Mucosa of rectum (tissue), 2 donors: ENCODE measurements around the gene PIP5K1B.
"Not testable (repeated sequence)": the region's sequence is repeated elsewhere in the genome, so short reads cannot be mapped to it uniquely, and the experiment has no call there.

Experiments used
- H3K27ac ChIP-seq, 2 donors: one replicate each; pipeline ENCODE4 v1.7.0; 2013; ENCODE audit warnings: inconsistent platforms in 2 of 2, low read depth in 2 of 2, low read length in 2 of 2
- H3K27me3 ChIP-seq, 2 donors: one replicate each; pipeline ENCODE4 v1.7.0; 2013; ENCODE audit warnings: low read length in 2 of 2; ENCODE audit not compliant: control insufficient read depth in 2 of 2, insufficient read depth in 2 of 2
- H3K36me3 ChIP-seq, 2 donors: one replicate each; pipeline ENCODE4 v1.7.0; 2013; ENCODE audit warnings: low read length in 2 of 2; ENCODE audit not compliant: control insufficient read depth in 2 of 2, insufficient read depth in 2 of 2
- H3K4me1 ChIP-seq, 2 donors: one replicate each; pipeline ENCODE4 v1.7.0; 2013; ENCODE audit warnings: low read length in 2 of 2, mild to moderate bottlenecking in 1 of 2; ENCODE audit not compliant: control insufficient read depth in 2 of 2, insufficient read depth in 2 of 2
- H3K4me3 ChIP-seq, 2 donors: one replicate each; pipeline ENCODE4 v1.7.0; 2013; ENCODE audit warnings: low read length in 2 of 2
- H3K9ac ChIP-seq, 2 donors: one replicate each; pipeline ENCODE4 v1.7.0; 2013; ENCODE audit warnings: low read length in 2 of 2, low read depth in 1 of 2, mild to moderate bottlenecking in 1 of 2
- H3K9me3 ChIP-seq, 2 donors: one replicate each; pipeline ENCODE4 v1.7.0; 2013; ENCODE audit warnings: low read length in 2 of 2; ENCODE audit not compliant: control insufficient read depth in 2 of 2
- donor health status: healthy.
- donor health status: Normal muscosa, but diverticular disease.

The PIP5K1B gene

DNA sequence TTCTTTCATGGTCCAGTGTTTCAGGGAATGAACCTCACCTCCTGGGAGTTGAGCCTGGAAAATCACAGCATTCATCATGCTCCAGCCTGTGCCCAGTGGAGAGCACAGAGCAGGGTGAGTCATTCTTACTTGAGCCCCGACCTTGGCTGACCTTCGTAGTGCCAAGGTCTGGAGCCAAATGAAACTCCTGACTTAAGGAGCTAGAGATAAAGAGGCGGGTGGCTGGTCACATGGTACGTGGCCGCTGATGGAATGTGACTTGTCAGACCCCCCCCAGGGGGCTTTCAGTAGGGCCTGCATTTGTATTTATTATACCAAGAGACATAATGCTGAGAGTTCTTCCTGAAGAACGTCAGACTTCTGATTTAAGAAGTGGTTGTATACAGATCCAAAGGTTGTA, 15.0 kb upstream of the PIP5K1B start:
- H3K4me1 ChIP-seq: peaks cover 0 to 2% of the 10 kb centered on the region in 2 donors
- no peak overlapping the region for H3K27ac ChIP-seq
- H3K4me3 ChIP-seq: no peak overlapping the region
- no peaks in the 10 kb centered on the region for H3K27me3 ChIP-seq
- no peaks in the 10 kb centered on the region for H3K9me3 ChIP-seq
- H3K9ac ChIP-seq: no peak overlapping the region
- no peaks in the 10 kb centered on the region for H3K36me3 ChIP-seq

GRCh38 chr9:68692519-68692918, 12.5 kb upstream of the PIP5K1B start:
- Histone ChIP-seq H3K4me3 (no peak overlapping the region), H3K27me3 (no peaks in the 10 kb centered on the region), H3K4me1 (no peaks in the 10 kb centered on the region), H3K9me3 (no peaks in the 10 kb centered on the region), H3K9ac (no peak overlapping the region), H3K27ac (no peak overlapping the region), H3K36me3 (no peaks in the 10 kb centered on the region)

DNA sequence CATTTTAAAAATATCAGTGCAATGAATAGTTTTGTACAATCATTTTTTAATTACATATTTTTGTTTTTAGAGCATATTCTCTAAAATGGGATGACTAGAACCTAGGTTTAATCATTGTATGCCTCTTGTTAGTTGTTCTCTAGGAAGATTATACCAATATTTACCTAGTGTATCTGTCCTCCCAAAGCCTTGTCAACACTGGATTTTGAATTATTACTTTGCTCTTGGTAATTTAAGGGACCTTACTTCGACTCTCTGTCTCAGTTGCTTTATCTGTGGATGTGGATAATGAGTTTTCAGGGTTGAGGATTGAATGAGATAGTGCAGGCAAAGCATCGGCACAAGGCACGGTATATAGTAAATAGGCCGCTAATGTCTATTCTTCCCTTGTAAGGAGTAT, 10.9 kb upstream of the PIP5K1B start:
- Histone ChIP-seq H3K9me3 (no peaks in the 10 kb centered on the region), H3K9ac (no peak overlapping the region)

DNA sequence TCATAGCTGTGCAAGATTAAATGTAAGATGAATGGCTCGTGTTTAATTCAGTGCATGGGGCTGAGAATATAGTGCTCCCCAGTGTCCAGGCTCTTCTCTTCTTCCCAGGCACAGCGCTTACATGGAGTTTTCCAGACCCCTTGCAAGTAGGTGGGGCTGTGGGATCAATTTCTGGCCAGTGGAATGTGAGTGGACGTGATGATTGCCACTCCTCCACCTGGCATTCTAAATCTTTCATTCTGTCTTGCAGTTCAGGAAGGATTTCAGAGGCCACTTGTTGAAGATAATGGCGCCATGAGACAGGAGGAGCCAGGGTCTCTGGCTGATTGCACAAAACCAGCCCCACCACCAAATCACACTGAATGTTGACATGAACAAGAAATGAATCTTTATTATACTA, 7.2 kb upstream of the PIP5K1B start:
- Histone ChIP-seq H3K4me3 (no peak overlapping the region), H3K27me3 (peaks cover 0 to 3% of the 10 kb centered on the region in 2 donors), H3K27ac (no peak overlapping the region), H3K36me3 (no peaks in the 10 kb centered on the region), H3K4me1 (no peaks in the 10 kb centered on the region), H3K9ac (no peak overlapping the region), H3K9me3 (no peaks in the 10 kb centered on the region)

More for the DNA sequence above, 10.9 kb upstream of the PIP5K1B start:
- H3K4me3 ChIP-seq: no peak overlapping the region
- no peaks in the 10 kb centered on the region for H3K27me3 ChIP-seq
- H3K27ac ChIP-seq: no peak overlapping the region
- no peaks in the 10 kb centered on the region for H3K36me3 ChIP-seq
- H3K4me1 ChIP-seq: no peaks in the 10 kb centered on the region

DNA sequence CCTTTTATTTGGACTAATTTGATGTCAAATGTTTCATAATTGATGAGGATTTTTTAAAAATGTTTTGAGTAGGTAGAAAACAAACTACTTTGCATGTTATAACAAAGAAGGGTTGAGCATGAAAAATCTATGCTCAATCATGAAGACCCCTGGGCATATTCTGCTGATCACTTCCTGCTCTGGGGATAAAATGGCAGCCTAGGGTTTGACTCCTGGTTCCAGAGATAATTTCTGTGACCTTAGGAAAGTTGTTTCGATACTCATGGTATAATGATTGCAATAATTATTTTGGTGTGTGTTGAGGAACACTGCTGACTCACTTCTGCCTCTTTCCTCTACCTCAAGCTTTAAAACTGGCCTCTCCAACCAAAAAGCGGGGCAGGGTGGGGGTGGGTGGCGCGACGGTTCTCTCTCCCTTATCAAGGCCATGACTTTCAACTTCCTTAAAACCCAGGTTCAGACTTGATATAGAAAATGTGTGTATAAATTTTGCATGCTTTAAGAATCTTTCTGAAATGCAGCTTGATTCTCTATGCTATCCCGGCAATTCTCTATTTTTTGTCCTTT, 6.0 kb upstream of the PIP5K1B start:
- H3K4me3 ChIP-seq: no peak overlapping the region
- H3K9me3 ChIP-seq: no peaks in the 10 kb centered on the region
- H3K27ac ChIP-seq: no peak overlapping the region
- no peaks in the 10 kb centered on the region for H3K36me3 ChIP-seq
- H3K4me1 ChIP-seq: peaks cover 0 to under 1% of the 10 kb centered on the region in 2 donors
- no peak overlapping the region for H3K9ac ChIP-seq
- peaks cover 0 to 3% of the 10 kb centered on the region in 2 donors for H3K27me3 ChIP-seq

DNA sequence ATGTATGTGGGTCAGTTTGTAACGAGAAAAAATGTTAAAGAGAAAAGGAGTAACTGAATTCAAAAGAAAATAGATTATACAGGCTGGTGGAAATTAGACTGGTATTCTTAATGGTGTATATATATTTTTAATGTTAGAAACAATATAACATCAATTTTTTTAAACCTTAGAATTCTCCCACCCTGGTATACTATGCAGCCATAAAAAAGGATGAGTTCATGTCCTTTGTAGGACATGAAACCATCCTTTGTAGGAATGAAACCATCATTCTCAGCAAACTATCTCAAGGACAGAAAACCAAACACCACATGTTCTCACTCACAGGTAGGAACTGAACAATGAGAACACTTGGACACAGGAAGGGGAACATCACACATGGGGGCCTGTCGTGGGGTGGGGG, 5.4 kb upstream of the PIP5K1B start:
- H3K36me3 ChIP-seq, H3K9ac ChIP-seq, H3K27me3 ChIP-seq, H3K27ac ChIP-seq, H3K4me1 ChIP-seq, H3K4me3 ChIP-seq, H3K9me3 ChIP-seq: not testable (repeated sequence)

DNA sequence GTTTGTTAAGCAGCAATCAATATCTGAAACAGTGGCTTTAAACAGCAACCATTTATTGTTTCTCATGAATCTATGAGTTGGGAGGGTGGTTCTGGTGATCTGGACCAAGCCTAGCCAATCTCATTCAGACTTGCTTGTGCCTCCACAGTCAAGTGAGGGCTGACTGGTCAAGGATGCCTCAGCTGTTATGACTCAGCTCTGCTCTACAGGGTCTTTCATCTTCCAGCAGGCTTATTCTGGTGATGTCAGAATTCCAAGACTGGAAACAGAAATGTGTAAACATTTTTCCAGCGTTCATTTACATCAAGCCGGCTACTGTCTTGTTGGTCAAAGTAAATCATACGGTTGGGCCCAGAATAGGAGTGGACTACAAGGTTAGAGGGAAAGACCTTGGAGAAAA, 2.5 kb upstream of the PIP5K1B start:
- Histone ChIP-seq H3K27me3 (peaks cover 0 to 3% of the 10 kb centered on the region in 2 donors), H3K36me3 (no peaks in the 10 kb centered on the region), H3K9me3 (no peaks in the 10 kb centered on the region), H3K9ac (no peak overlapping the region), H3K4me3 (no peak overlapping the region), H3K4me1 (peaks cover 7 to 11% of the 10 kb centered on the region in 2 donors), H3K27ac (no peak overlapping the region)

DNA sequence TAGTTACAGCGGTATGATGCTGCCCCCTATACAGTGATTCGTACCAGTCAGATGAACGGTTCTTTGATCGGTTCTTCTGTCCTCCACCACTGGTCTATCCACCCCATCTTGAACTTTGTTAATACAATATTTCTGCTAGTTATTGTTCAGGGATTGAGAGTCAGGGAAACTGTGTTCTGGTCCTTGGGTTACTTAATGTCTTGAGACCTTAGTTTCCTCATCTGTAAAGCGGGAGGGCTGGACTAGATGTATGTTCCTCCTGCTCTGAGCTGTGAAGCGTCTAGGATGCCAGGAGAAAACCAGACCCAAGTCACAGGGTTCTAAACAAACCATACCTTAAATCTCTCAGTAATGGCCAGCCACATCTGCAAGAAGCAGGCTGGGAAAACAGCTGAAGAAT, 1.4 kb upstream of the PIP5K1B start:
- Histone ChIP-seq H3K4me3 (no peak overlapping the region), H3K36me3 (no peaks in the 10 kb centered on the region), H3K4me1 (peaks cover 7 to 15% of the 10 kb centered on the region in 2 donors), H3K9ac (no peak overlapping the region), H3K27ac (no peak overlapping the region), H3K9me3 (no peaks in the 10 kb centered on the region), H3K27me3 (peaks cover 0 to 3% of the 10 kb centered on the region in 2 donors)

GRCh38 chr9:68704498-68704813, 584 bp upstream of the PIP5K1B start:
- Histone ChIP-seq H3K9me3 (no peaks in the 10 kb centered on the region), H3K36me3 (no peaks in the 10 kb centered on the region), H3K9ac (peak overlapping the region; percentile 72 to 73), H3K4me3 (peak overlapping the region; percentile 72 to 85), H3K4me1 (peaks cover 7 to 20% of the 10 kb centered on the region in 2 donors), H3K27ac (peak overlapping the region; percentile 87 to 88), H3K27me3 (peaks cover 0 to 3% of the 10 kb centered on the region in 2 donors)

DNA sequence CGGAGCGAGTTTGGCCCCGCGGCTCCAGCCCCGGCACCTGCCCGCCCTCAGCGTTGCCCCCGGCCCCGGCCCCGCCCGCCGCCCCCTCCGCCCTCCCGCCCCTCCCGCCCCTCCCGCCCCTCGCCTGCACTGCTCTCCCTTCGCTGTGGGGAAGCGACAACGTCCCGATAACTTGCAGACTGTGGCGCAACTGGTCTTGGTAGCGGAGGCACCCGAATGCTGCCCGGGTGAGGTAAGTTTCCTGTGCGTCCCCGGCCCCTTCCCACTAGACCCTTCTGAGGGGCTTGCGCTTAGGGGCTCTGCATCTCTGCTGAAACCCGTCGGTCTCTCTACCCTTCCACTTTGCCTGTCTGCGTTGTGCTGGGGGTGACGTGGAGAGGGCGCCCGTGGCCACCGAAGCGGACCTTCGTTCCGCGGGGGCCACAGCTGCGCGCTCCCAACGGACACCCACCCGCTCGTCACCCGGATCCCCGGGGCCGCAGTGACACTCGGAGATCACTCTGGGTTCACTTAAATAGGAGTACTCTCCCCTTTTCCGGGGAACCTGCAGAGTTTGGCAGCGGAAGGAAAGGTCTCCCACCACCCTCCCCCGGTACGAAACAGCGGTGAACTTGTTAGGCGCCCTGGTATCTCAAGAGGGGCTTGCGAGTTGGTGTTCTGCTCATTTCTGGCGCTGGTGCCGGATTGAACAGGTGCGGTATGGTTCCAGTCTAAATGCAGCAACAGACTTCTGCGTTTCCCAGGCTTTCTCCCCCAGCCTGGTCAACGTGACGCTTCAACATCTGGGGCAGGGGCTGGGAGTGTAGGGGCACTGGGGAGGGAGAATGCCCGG, 707 bp downstream of the PIP5K1B start:
- H3K27ac ChIP-seq: peak overlapping the region; percentile 87 to 93
- H3K27me3 ChIP-seq: peaks cover 0 to 3% of the 10 kb centered on the region in 2 donors
- H3K9ac ChIP-seq: peak overlapping the region; percentile 90 to 91
- H3K36me3 ChIP-seq: no peaks in the 10 kb centered on the region
- H3K4me3 ChIP-seq: peak overlapping the region; percentile 85 to 96
- H3K9me3 ChIP-seq: no peaks in the 10 kb centered on the region
- H3K4me1 ChIP-seq: peaks cover 7 to 22% of the 10 kb centered on the region in 2 donors
